Thyroid gland (tissue), 4 donors: ENCODE results near the gene ZGPAT.

Experiments used
- POLR2A ChIP-seq, 2 donors: fragments of 450-650 bp; IDR thresholded peaks; one replicate each; pipeline ENCODE4 v1.6.1; 2017; ENCODE audit warnings: antibody characterized with exemption in 2 of 2, mild to moderate bottlenecking in 2 of 2, moderate library complexity in 1 of 2
- TF ChIP-seq, protein P1 (sequence below), 6 experiments: fragments of 200-600 bp in 3 of 6; fragments of 450-650 bp in 3 of 6; sonication (generic) in 3 of 6; IDR thresholded peaks; one replicate each; pipeline ENCODE4 v1.5.1; 2016 to 2019; ENCODE audit warnings: antibody characterized with exemption in 6 of 6, mild to moderate bottlenecking in 2 of 6, inconsistent platforms in 1 of 6, moderate library complexity in 1 of 6

DNA sequence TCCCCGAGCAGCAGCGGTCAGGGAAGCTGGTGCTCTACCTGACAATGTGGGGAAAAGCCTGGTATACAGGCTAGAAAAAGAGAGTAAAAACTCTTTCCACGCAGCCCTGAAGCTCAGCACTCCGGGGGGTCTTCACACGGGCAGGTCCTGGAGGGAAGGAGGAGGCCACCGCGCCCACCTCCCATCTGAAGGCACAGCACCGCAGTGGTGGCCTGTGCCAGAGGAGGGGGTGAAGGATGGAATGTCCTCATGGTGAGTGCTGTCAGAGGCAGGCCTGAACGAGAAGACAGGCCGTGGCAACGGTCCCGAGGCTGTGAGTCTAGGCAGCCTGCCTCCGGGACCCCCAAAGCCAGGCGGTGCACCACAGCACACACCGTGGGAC, 37.6 kb downstream of the ZGPAT start:
- TF ChIP-seq, protein P1, sequence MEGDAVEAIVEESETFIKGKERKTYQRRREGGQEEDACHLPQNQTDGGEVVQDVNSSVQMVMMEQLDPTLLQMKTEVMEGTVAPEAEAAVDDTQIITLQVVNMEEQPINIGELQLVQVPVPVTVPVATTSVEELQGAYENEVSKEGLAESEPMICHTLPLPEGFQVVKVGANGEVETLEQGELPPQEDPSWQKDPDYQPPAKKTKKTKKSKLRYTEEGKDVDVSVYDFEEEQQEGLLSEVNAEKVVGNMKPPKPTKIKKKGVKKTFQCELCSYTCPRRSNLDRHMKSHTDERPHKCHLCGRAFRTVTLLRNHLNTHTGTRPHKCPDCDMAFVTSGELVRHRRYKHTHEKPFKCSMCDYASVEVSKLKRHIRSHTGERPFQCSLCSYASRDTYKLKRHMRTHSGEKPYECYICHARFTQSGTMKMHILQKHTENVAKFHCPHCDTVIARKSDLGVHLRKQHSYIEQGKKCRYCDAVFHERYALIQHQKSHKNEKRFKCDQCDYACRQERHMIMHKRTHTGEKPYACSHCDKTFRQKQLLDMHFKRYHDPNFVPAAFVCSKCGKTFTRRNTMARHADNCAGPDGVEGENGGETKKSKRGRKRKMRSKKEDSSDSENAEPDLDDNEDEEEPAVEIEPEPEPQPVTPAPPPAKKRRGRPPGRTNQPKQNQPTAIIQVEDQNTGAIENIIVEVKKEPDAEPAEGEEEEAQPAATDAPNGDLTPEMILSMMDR (IDR thresholded peaks at IDR 0.05): no peak
- no peak for TF ChIP-seq POLR2A (IDR thresholded peaks at IDR 0.05)
